Neural cell (in vitro differentiated cells): Measurements from ENCODE around the gene GCNA. TPM values are rescaled to one million over a fixed set of nuclear protein-coding genes. Genes with fewer than 3 reads are reported as not detected.

ENCODE experiments used
- H2AFZ ChIP-seq: fragments of 200-600, 300-800 bp; sonication (generic), shearing (Covaris generic); 2 replicates; pipeline ENCODE4 v1.6.0; 2014; ENCODE audit warnings: low read depth, mild to moderate bottlenecking, antibody characterized with exemption, low read length, moderate library complexity
- H3F3A ChIP-seq: fragments of 200-600 bp; shearing (Covaris generic); 2 replicates; pipeline ENCODE4 v1.6.1; 2016; ENCODE audit warnings: mild to moderate bottlenecking, moderate library complexity, mixed read lengths, antibody characterized with exemption, low read length; ENCODE audit not compliant: insufficient read depth, poor library complexity, severe bottlenecking
- H3K27ac ChIP-seq: fragments of 200-600, 300-800 bp; sonication (generic), shearing (Covaris generic); 2 replicates; pipeline ENCODE4 v1.5.1; 2014; ENCODE audit warnings: mild to moderate bottlenecking, low read length, moderate library complexity
- H3K27me3 ChIP-seq: fragments of 300-800, 200-600 bp; sonication (generic), shearing (Covaris generic); 2 replicates; pipeline ENCODE4 v1.6.0; 2014; ENCODE audit warnings: mild to moderate bottlenecking, low read depth, low read length, moderate library complexity; ENCODE audit not compliant: insufficient read depth
- H3K36me3 ChIP-seq: fragments of 300-800, 200-600 bp; sonication (generic), shearing (Covaris generic); 2 replicates; pipeline ENCODE4 v1.5.1; 2014; ENCODE audit warnings: mild to moderate bottlenecking, antibody characterized with exemption, low read length, moderate library complexity; ENCODE audit not compliant: insufficient read depth
- H3K4me2 ChIP-seq: fragments of 300-800, 200-600 bp; sonication (generic), shearing (Covaris generic); 2 replicates; pipeline ENCODE4 v1.6.0; 2014; ENCODE audit warnings: mild to moderate bottlenecking, low read length
- H3K4me3 ChIP-seq: fragments of 300-800, 200-600 bp; sonication (generic), shearing (Covaris generic); 2 replicates; pipeline ENCODE4 v1.5.1; 2014; ENCODE audit warnings: mild to moderate bottlenecking, low read length, moderate library complexity
- H3K79me2 ChIP-seq: fragments of 200-600 bp; shearing (Covaris generic); replicated peaks from 2 replicates; pipeline ENCODE4 v1.6.0; 2014; ENCODE audit warnings: mild to moderate bottlenecking, low read length, moderate library complexity; ENCODE audit not compliant: insufficient read depth
- H3K9ac ChIP-seq: fragments of 300-800, 200-600 bp; sonication (generic), shearing (Covaris generic); 2 replicates; pipeline ENCODE4 v1.6.1; 2016; ENCODE audit warnings: mild to moderate bottlenecking, low read length, mixed read lengths
- H3K9me2 ChIP-seq: fragments of 200-600 bp; shearing (Covaris generic); 2 replicates; pipeline ENCODE4 v1.6.1; 2016; ENCODE audit warnings: mild to moderate bottlenecking, low read length, mixed read lengths; ENCODE audit not compliant: insufficient read depth
- H3K9me3 ChIP-seq: fragments of 200-600, 300-800 bp; sonication (generic), shearing (Covaris generic); 2 replicates; pipeline ENCODE4 v1.6.1; 2016; ENCODE audit warnings: mild to moderate bottlenecking, mixed run types, low read length, moderate library complexity, mixed read lengths
- H4K20me1 ChIP-seq: fragments of 200-600 bp; shearing (Covaris generic); 2 replicates; pipeline ENCODE4 v1.6.1; 2016; ENCODE audit warnings: mild to moderate bottlenecking, mixed run types; ENCODE audit not compliant: insufficient read depth
- EP300 ChIP-seq: fragments of 450-650 bp; conservative IDR thresholded peaks from 2 replicates; pipeline ENCODE4 v1.6.1; 2014; ENCODE audit warnings: antibody characterized with exemption, mild to moderate bottlenecking, moderate library complexity; ENCODE audit not compliant: poor library complexity, severe bottlenecking
- EZH2 ChIP-seq: fragments of 200-600, 300-800 bp; shearing (Covaris generic), sonication (generic); IDR thresholded peaks from 2 replicates; pipeline ENCODE4 v1.6.1; 2014; ENCODE audit warnings: antibody characterized with exemption, low read length, borderline replicate concordance, mild to moderate bottlenecking; ENCODE audit not compliant: insufficient read depth, poor library complexity, severe bottlenecking
- MXI1 ChIP-seq: fragments of 450-650 bp; conservative IDR thresholded peaks from 2 replicates; pipeline ENCODE4 v1.6.1; 2014; ENCODE audit warnings: antibody characterized with exemption, mild to moderate bottlenecking; ENCODE audit not compliant: poor library complexity, severe bottlenecking
- POLR2AphosphoS5 ChIP-seq: IDR thresholded peaks from 2 replicates; pipeline ENCODE4 v1.6.1; 2012
- RAD21 ChIP-seq: fragments of 450-650 bp; conservative IDR thresholded peaks from 2 replicates; pipeline ENCODE4 v1.6.1; 2014; ENCODE audit warnings: antibody characterized with exemption, mild to moderate bottlenecking, moderate library complexity
- REST ChIP-seq: IDR thresholded peaks from 2 replicates; pipeline ENCODE4 v1.6.1; 2012; ENCODE audit warnings: borderline replicate concordance
- SMC3 ChIP-seq: fragments of 450-650 bp; conservative IDR thresholded peaks from 2 replicates; pipeline ENCODE4 v1.6.1; 2014; ENCODE audit warnings: antibody characterized with exemption, mild to moderate bottlenecking, moderate library complexity; ENCODE audit not compliant: poor library complexity
- TAF1 ChIP-seq: IDR thresholded peaks from 2 replicates; pipeline ENCODE4 v1.6.1; 2012; ENCODE audit warnings: low read depth
- polyA plus RNA-seq: library from polyadenylated mRNA; depleted of rRNA; stranded (reverse); fragments of >200 nt; gene quantifications from 2 replicates; pipeline ENCODE4 v1.2.3, GENCODE V29; 2014
- TF ChIP-seq, protein P1 (sequence below): fragments of 450-650 bp; IDR thresholded peaks from 2 replicates; pipeline ENCODE4 v1.5.1; 2014; ENCODE audit warnings: antibody characterized with exemption, mild to moderate bottlenecking, moderate library complexity; ENCODE audit not compliant: poor library complexity, severe bottlenecking

Gene GCNA
- polyA plus RNA-seq, 1 donor from 2014 or later: 11.0 TPM

DNA sequence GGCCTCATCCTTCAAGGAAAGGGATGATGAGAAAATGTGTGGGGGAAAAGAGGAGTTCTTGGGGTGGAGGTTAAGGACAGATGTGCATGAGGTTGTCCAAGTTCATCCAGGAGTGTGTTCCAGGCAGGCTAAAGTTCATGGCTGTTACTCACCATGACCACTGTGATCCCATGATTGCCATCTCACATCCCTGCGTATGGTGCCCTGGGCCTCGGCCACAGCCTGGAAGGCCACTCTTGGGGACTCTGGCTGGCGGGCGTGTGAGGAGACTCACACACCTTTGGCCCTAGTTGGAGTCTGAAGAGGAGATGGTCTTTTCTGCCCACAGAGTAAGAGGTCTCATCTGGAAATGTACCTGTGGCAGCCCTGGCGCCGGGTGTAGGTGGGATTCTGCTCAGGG, 81.7 kb downstream of the GCNA start:
- Histone ChIP-seq H3K27me3 (no peaks in the 10 kb centered on the region), H3K4me2 (no peak overlapping the region), H4K20me1 (no peaks in the 10 kb centered on the region), H3K9me3 (no peaks in the 10 kb centered on the region), H3K4me3 (no peak overlapping the region), H2AFZ (no peak overlapping the region), H3F3A (no peaks in the 10 kb centered on the region), H3K36me3 (no peaks in the 10 kb centered on the region), H3K79me2 (no peaks in the 10 kb centered on the region), H3K27ac (no peak overlapping the region), H3K9ac (no peak overlapping the region), H3K9me2 (no peaks in the 10 kb centered on the region)
- TF ChIP-seq, protein P1, sequence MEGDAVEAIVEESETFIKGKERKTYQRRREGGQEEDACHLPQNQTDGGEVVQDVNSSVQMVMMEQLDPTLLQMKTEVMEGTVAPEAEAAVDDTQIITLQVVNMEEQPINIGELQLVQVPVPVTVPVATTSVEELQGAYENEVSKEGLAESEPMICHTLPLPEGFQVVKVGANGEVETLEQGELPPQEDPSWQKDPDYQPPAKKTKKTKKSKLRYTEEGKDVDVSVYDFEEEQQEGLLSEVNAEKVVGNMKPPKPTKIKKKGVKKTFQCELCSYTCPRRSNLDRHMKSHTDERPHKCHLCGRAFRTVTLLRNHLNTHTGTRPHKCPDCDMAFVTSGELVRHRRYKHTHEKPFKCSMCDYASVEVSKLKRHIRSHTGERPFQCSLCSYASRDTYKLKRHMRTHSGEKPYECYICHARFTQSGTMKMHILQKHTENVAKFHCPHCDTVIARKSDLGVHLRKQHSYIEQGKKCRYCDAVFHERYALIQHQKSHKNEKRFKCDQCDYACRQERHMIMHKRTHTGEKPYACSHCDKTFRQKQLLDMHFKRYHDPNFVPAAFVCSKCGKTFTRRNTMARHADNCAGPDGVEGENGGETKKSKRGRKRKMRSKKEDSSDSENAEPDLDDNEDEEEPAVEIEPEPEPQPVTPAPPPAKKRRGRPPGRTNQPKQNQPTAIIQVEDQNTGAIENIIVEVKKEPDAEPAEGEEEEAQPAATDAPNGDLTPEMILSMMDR: no peak
- TF ChIP-seq EP300: no peak
- no peak for TF ChIP-seq RAD21
- no peak for TF ChIP-seq REST
- TF ChIP-seq EZH2: no peak
- no peak for TF ChIP-seq POLR2AphosphoS5
- TF ChIP-seq SMC3: no peak
- TF ChIP-seq MXI1: no peak
- TF ChIP-seq TAF1: no peak

DNA sequence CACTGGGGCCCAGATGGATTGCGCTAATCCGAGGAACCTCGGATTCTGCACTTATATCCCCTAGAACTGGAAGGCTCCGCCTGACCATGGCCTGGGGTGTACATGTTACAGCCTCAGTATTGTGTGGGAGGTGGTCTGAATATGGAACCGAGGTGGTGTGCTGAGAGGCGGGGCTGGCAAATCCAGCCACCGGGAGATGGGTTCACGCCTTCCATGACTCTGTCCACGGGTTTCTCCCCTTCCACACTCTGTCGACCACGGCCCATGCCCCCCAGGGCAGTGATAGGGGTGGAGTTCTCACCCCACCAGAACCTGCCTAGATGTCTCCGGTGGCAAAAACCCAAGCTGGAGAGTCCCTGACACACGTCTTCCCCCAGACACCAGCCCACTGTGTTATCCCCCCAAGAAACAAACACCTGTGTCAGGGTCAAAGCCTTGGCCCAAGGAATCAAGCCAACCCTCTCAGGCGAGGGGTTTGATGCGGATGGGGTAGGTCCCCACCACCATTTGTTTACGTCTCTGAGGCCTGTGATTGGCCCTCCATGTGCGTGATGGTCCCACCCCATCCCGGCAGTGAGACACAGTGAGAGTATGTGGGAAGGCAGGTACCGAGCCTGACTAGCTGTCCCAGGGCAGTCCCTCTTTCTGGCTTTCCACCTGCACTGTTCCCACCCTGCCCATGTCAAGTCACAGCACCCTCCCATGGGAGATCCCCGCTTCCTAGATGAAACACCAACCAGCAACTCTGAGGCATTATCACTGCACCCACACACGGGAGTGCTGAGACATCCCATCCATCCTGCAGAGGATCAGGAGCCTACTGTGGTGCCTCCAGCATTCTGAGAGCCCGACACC, 82.6 kb downstream of the GCNA start:
- H3K9me2 ChIP-seq: no peaks in the 10 kb centered on the region
- H3K79me2 ChIP-seq: no peaks in the 10 kb centered on the region
- H3K27ac ChIP-seq: no peak overlapping the region
- no peaks in the 10 kb centered on the region for H3K9me3 ChIP-seq
- H3K27me3 ChIP-seq: no peaks in the 10 kb centered on the region
- no peak overlapping the region for H3K4me2 ChIP-seq
- H4K20me1 ChIP-seq: no peaks in the 10 kb centered on the region
- H3F3A ChIP-seq: no peaks in the 10 kb centered on the region
- no peak for TF ChIP-seq REST
- TF ChIP-seq TAF1: no peak
- TF ChIP-seq, protein P1: no peak
- TF ChIP-seq RAD21: no peak
- no peak for TF ChIP-seq MXI1
- no peak for TF ChIP-seq POLR2AphosphoS5
- TF ChIP-seq SMC3: no peak
- no peak for TF ChIP-seq EP300
- no peak for TF ChIP-seq EZH2
- no peak overlapping the region for H3K4me3 ChIP-seq
- H3K9ac ChIP-seq: no peak overlapping the region
- no peak overlapping the region for H2AFZ ChIP-seq
- no peaks in the 10 kb centered on the region for H3K36me3 ChIP-seq
